WTC11 (cell line): ENCODE measurements around the gene TRIM7. TPM values are rescaled to one million over a fixed set of nuclear protein-coding genes. Genes with fewer than 3 reads are reported as not detected.

Experiments
- ATF1 ChIP-seq: sonication (generic); formaldehyde crosslinking; IDR thresholded peaks from 2 replicates; pipeline ENCODE4 v1.8.1; 2023; ENCODE audit warnings: mild to moderate bottlenecking, moderate library complexity, missing genetic modification reagents
- CREB1 ChIP-seq: sonication (generic); formaldehyde crosslinking; IDR thresholded peaks from 2 replicates; pipeline ENCODE4 v1.8.0; 2023; ENCODE audit warnings: mild to moderate bottlenecking, missing genetic modification reagents
- CREM ChIP-seq: sonication (generic); formaldehyde crosslinking; IDR thresholded peaks from 2 replicates; pipeline ENCODE4 v1.8.1; 2022; ENCODE audit warnings: mild to moderate bottlenecking, missing genetic modification reagents, moderate library complexity
- GTF2I ChIP-seq: fragments of 250-450 bp; sonication (Bioruptor Pico); conservative IDR thresholded peaks from 2 replicates; pipeline ENCODE4 v1.4.0; 2021; ENCODE audit warnings: mild to moderate bottlenecking
- IRF1 ChIP-seq: sonication (generic); formaldehyde crosslinking; IDR thresholded peaks from 2 replicates; pipeline ENCODE4 v1.8.0; 2023; ENCODE audit warnings: missing genetic modification reagents
- IRF2 ChIP-seq: sonication (generic); formaldehyde crosslinking; IDR thresholded peaks from 2 replicates; pipeline ENCODE4 v1.8.0; 2022; ENCODE audit warnings: low read depth, missing genetic modification reagents, borderline replicate concordance
- JUN ChIP-seq: sonication (generic); formaldehyde crosslinking; IDR thresholded peaks from 2 replicates; pipeline ENCODE4 v1.8.0; 2023; ENCODE audit warnings: mild to moderate bottlenecking, missing genetic modification reagents
- KAT7 ChIP-seq: sonication (generic); formaldehyde crosslinking; IDR thresholded peaks from 2 replicates; pipeline ENCODE4 v1.8.1; 2023; ENCODE audit warnings: missing genetic modification reagents, mild to moderate bottlenecking, borderline replicate concordance
- MYBL2 ChIP-seq: sonication (generic); formaldehyde crosslinking; IDR thresholded peaks from 2 replicates; pipeline ENCODE4 v1.8.1; 2023; ENCODE audit warnings: mild to moderate bottlenecking, moderate library complexity, missing genetic modification reagents
- NFATC4 ChIP-seq: fragments of 250-450 bp; sonication (Bioruptor Pico); IDR thresholded peaks from 2 replicates; pipeline ENCODE4 v1.9.0; 2021; ENCODE audit warnings: mild to moderate bottlenecking
- NR2C2 ChIP-seq: sonication (generic); formaldehyde crosslinking; IDR thresholded peaks from 2 replicates; pipeline ENCODE4 v1.8.0; 2022; ENCODE audit warnings: mild to moderate bottlenecking, missing genetic modification reagents
- NR3C1 ChIP-seq: sonication (generic); formaldehyde crosslinking; conservative IDR thresholded peaks from 2 replicates; pipeline ENCODE4 v1.8.1; 2023; ENCODE audit warnings: low read depth, mild to moderate bottlenecking, missing genetic modification reagents
- RELA ChIP-seq: sonication (generic); formaldehyde crosslinking; IDR thresholded peaks from 2 replicates; pipeline ENCODE4 v1.8.1; 2022; ENCODE audit warnings: missing genetic modification reagents, mild to moderate bottlenecking, borderline replicate concordance
- SOX15 ChIP-seq: fragments of 250-450 bp; sonication (Bioruptor Pico); IDR thresholded peaks from 2 replicates; pipeline ENCODE4 v1.9.0; 2021; ENCODE audit warnings: mild to moderate bottlenecking
- TCF7 ChIP-seq: sonication (generic); formaldehyde crosslinking; IDR thresholded peaks from 2 replicates; pipeline ENCODE4 v1.8.0; 2022; ENCODE audit warnings: mild to moderate bottlenecking, low read depth, missing genetic modification reagents, moderate library complexity
- TEAD4 ChIP-seq: sonication (generic); formaldehyde crosslinking; IDR thresholded peaks from 2 replicates; pipeline ENCODE4 v1.8.0; 2022; ENCODE audit warnings: mild to moderate bottlenecking, missing genetic modification reagents
- ZBTB43 ChIP-seq: sonication (generic); formaldehyde crosslinking; IDR thresholded peaks from 2 replicates; pipeline ENCODE4 v1.8.1; 2023; ENCODE audit warnings: mild to moderate bottlenecking, missing genetic modification reagents
- ZMAT4 ChIP-seq: fragments of 250-450 bp; sonication (Bioruptor Pico); IDR thresholded peaks from 2 replicates; pipeline ENCODE4 v1.9.0; 2021; ENCODE audit warnings: mild to moderate bottlenecking
- ZNF416 ChIP-seq: fragments of 250-450 bp; sonication (Bioruptor Pico); IDR thresholded peaks from 2 replicates; pipeline ENCODE4 v1.9.0; 2021; ENCODE audit warnings: mild to moderate bottlenecking, inconsistent platforms
- ZNF423 ChIP-seq: fragments of 250-450 bp; sonication (Bioruptor Pico); IDR thresholded peaks from 2 replicates; pipeline ENCODE4 v2.1.2; 2022; ENCODE audit warnings: mild to moderate bottlenecking, moderate library complexity
- ZNF512 ChIP-seq: sonication (generic); formaldehyde crosslinking; IDR thresholded peaks from 2 replicates; pipeline ENCODE4 v1.8.1; 2022; ENCODE audit warnings: missing genetic modification reagents, borderline replicate concordance
- ZNF532 ChIP-seq: fragments of 250-450 bp; sonication (Bioruptor Pico); IDR thresholded peaks from 2 replicates; pipeline ENCODE4 v1.9.0; 2021; ENCODE audit warnings: mild to moderate bottlenecking, borderline replicate concordance
- ZNF671 ChIP-seq: fragments of 250-450 bp; sonication (Bioruptor Pico); IDR thresholded peaks from 2 replicates; pipeline ENCODE4 v1.8.0; 2021; ENCODE audit warnings: mild to moderate bottlenecking
- total RNA-seq: library from RNA; stranded (reverse); gene quantifications from 3 replicates; pipeline ENCODE4 v1.2.3, GENCODE V29; 2021
- TF ChIP-seq, protein P1 (sequence below): fragments of 250-450 bp; sonication (Bioruptor Pico); IDR thresholded peaks from 2 replicates; pipeline ENCODE4 v1.9.0; 2021; ENCODE audit warnings: moderate library complexity, mild to moderate bottlenecking, inconsistent platforms, borderline replicate concordance
- TF ChIP-seq, protein P2 (sequence below): fragments of 250-450 bp; sonication (Bioruptor Pico); IDR thresholded peaks from 2 replicates; pipeline ENCODE4 v1.9.0; 2021; ENCODE audit warnings: mild to moderate bottlenecking
- TF ChIP-seq, protein P3 (sequence below): fragments of 250-450 bp; sonication (Bioruptor Pico); IDR thresholded peaks from 2 replicates; pipeline ENCODE4 v1.8.0; 2021; ENCODE audit warnings: mild to moderate bottlenecking

Gene TRIM7
- total RNA-seq, 1 experiment from 2014 or later: 1.4 TPM

DNA sequence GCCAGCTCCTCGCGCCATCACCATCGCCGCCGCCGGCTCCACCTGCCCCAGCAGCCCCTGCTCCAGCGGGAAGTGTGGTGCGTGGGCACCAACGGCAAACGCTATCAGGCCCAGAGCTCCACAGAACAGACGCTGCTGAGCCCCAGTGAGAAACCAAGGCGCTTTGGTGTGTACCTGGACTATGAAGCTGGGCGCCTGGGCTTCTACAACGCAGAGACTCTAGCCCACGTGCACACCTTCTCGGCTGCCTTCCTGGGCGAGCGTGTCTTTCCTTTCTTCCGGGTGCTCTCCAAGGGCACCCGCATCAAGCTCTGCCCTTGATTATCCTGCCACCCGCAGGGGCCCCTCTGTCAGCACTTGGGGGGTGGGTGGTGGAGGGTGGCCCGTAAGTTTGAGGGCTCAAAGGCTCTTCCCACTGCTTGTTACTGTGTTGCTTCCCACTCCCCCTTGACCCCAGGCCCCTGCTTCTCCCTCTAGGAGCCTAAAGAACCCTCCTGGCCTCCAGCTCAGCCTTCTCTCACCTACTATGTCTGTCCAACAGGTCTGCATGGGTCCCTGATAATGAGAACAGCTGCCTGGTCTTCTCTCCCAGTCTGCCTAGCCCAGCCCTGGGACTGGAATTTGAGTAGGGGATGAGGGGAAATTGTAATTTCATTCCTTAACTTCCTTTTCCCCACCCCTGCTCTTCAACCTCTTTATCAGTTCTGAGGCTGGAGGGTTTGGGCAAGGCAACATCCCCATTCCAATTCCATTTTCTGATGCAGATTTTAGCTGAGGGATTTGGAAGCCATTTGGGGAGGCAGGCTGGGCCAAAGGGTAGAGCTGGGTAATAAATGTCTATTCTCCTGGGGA, 29.7 kb upstream of the TRIM7 start (continued):
- TF ChIP-seq ZMAT4 (CRISPR knock-in tag) (0 out of 2 replicates have a peak, but pooled peaks have one; percentile 41), CREB1 (CRISPR knock-in tag) (no peak), ZBTB43 (CRISPR knock-in tag) (no peak), CREM (CRISPR knock-in tag) (no peak), IRF2 (CRISPR knock-in tag) (no peak), RELA (CRISPR knock-in tag) (no peak), GTF2I (CRISPR knock-in tag) (no peak), ZNF671 (CRISPR knock-in tag) (peak; percentile 85), ZNF423 (CRISPR knock-in tag) (no peak), IRF1 (CRISPR knock-in tag) (no peak), NR3C1 (no peak), ZNF532 (CRISPR knock-in tag) (peak; percentile 73; the same call in 1 of the 2 replicates), ZNF512 (CRISPR knock-in tag) (no peak), MYBL2 (CRISPR knock-in tag) (no peak), TEAD4 (CRISPR knock-in tag) (no peak), ATF1 (no peak), NFATC4 (CRISPR knock-in tag) (peak; percentile 83), NR2C2 (CRISPR knock-in tag) (no peak), KAT7 (CRISPR knock-in tag) (no peak), SOX15 (CRISPR knock-in tag) (no peak), ZNF416 (CRISPR knock-in tag) (no peak; the same call in 1 of the 2 replicates), JUN (CRISPR knock-in tag) (no peak), TCF7 (CRISPR knock-in tag) (no peak)
- TF ChIP-seq, protein P1, sequence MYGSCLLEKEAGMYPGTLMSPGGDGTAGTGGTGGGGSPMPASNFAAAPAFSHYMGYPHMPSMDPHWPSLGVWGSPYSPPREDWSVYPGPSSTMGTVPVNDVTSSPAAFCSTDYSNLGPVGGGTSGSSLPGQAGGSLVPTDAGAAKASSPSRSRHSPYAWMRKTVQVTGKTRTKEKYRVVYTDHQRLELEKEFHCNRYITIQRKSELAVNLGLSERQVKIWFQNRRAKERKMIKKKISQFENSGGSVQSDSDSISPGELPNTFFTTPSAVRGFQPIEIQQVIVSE (CRISPR knock-in tag): peak; percentile 9; the same call in 1 of the 2 replicates
- TF ChIP-seq, protein P2, sequence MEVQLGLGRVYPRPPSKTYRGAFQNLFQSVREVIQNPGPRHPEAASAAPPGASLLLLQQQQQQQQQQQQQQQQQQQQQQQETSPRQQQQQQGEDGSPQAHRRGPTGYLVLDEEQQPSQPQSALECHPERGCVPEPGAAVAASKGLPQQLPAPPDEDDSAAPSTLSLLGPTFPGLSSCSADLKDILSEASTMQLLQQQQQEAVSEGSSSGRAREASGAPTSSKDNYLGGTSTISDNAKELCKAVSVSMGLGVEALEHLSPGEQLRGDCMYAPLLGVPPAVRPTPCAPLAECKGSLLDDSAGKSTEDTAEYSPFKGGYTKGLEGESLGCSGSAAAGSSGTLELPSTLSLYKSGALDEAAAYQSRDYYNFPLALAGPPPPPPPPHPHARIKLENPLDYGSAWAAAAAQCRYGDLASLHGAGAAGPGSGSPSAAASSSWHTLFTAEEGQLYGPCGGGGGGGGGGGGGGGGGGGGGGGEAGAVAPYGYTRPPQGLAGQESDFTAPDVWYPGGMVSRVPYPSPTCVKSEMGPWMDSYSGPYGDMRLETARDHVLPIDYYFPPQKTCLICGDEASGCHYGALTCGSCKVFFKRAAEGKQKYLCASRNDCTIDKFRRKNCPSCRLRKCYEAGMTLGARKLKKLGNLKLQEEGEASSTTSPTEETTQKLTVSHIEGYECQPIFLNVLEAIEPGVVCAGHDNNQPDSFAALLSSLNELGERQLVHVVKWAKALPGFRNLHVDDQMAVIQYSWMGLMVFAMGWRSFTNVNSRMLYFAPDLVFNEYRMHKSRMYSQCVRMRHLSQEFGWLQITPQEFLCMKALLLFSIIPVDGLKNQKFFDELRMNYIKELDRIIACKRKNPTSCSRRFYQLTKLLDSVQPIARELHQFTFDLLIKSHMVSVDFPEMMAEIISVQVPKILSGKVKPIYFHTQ (CRISPR knock-in tag): peak; percentile 72; the same call in 1 of the 2 replicates
- TF ChIP-seq, protein P3, sequence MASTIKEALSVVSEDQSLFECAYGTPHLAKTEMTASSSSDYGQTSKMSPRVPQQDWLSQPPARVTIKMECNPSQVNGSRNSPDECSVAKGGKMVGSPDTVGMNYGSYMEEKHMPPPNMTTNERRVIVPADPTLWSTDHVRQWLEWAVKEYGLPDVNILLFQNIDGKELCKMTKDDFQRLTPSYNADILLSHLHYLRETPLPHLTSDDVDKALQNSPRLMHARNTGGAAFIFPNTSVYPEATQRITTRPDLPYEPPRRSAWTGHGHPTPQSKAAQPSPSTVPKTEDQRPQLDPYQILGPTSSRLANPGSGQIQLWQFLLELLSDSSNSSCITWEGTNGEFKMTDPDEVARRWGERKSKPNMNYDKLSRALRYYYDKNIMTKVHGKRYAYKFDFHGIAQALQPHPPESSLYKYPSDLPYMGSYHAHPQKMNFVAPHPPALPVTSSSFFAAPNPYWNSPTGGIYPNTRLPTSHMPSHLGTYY (CRISPR knock-in tag): peak; percentile 44; the same call in 1 of the 2 replicates
